Activated CD4-positive, alpha-beta T cell treated with anti-CD3 and anti-CD28 coated beads for 48 hours (primary cell): ENCODE results near the gene PRUNE1.

Experiments
- DNase-seq: peaks from one replicate; pipeline ENCODE4 v3.0.0-alpha.2; 2020

The PRUNE1 gene

DNA sequence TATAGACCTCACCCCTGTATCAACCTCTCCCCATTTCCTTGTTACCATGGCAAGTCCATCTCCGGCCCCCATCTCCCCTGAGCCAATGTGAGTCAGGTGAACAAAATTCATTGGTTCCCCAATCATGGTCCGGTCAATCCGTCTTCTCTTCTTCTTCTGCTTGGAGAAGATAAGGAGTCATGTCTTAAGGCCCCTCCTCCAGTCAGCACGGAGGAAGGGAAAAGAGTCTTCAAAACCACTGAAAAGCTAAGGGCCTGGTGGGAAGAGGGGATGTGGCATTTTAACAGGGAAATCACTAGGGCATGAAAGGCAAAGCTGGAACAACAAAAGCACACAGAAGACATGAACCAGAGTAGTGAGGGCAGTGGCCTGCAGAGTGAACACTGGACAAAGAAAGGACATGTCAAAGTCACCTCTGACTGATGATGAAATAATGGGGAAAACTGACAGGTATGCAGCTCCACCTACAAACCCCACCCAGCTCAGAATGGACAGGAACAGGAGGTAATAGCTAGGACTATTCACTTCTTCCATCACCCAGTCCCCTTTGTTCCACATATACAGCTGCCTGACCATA is 46.8 kb downstream of the PRUNE1 start:
- DNase-seq = no peak

DNA sequence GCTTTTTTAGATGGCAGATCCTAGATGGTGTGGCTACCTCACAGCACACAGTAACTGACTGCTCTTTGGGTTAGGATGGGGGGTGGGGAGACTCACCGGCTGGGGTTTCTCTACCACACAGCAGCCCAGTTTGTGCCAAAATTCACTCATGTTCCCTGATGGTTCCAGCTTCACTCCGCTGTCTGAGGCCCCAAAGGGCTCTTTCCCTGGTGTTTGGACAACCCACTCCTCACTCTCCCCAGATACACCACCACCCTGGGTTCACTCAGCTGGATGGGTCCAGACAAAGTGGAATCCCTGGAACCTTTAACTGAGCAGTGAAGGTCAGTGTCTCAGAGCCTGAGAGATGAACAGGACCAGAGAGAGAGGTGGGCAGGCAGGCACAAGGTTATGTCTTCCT is 47.3 kb downstream of the PRUNE1 start:
- DNase-seq = no peak

DNA sequence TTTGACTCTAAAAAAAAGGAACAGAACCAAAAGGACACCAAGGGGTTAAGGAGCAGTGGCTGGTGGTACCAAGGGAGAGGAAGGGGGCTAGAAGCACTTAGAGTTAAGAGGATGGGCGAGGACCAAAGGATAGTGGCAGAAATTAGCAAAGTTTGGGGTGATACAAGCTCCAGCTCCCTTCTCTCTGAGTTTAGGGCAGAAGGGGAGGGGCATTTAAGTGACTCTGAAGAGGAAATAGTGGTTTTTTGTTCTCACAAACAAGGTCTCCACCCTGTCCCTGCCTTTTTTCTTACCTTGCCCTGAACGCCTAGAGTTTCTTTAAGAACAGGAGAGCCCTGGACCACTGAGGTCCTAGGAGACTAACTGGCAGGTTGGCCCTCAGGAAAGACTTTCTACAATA is 47.9 kb downstream of the PRUNE1 start:
- DNase-seq = no peak

DNA sequence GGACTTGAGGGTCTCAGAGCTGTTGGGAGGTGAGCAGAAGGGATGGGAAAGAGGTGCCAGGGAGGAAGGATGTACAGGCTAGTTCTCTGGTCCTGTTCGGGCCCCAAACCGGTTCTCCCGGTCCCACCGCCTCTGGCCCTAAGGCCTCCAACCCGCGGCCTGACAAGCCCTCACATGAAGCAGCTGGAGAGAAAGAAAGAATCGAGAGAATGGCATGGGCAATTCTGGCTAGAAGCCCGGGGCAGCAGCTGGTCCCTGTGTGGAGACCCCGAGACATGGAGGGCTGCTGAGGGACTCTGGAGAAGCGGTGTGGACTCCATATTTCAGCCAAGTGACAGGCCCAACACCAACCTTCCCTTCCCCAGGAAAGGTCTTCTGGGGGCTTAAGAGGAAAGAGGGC is 50.4 kb downstream of the PRUNE1 start:
- DNase-seq = no peak

DNA sequence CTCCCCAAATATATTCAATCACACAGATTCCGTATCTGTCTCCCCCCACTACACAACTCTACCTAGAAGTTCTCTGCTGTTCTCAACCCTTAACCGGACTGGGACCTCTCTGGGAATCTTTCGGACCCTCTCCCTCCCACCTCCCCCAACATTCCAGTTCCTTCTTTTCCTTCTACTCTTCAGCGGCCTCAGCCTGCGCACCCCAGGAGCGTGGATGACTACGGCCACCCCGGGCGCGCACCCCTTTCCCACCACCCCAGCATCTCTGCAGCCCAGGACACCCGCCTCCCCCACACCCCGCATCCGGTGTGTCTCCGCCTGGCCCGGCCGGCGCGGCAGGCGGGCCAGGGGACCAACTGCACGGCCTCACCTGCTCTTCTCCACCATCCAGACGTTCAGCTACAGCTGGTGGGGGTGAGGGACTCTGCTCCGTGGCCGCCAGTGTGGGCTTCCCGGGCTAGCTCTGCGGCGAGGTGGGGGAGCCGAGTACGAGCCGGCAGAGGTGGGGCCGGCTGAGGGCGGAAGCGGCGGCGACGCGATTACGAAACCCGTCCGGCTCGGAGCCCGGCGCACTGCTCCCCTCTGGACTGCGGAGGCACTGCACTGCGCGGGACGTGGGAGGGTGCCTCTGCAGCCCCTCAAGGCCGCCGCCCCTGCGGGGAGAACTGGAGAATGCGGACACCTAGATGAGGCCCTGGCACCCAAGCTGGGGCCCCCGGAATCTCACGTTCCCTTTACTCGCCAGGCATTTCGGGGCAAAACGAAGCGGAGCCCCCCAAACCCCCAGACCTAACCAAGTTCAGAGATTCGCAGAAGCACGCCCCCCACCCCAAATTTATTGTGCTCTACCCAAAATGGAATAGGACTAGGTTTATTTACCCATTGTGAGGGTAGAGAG is 51.1 kb downstream of the PRUNE1 start, which contains the start of gene CDC42SE1:
Gene CDC42SE1, minus strand, starts transcription at position 514 of the 898 bp plus-strand sequence. CDS start 3,892 bp downstream, outside the sequence.
- peak; percentile 90 for DNase-seq

DNA sequence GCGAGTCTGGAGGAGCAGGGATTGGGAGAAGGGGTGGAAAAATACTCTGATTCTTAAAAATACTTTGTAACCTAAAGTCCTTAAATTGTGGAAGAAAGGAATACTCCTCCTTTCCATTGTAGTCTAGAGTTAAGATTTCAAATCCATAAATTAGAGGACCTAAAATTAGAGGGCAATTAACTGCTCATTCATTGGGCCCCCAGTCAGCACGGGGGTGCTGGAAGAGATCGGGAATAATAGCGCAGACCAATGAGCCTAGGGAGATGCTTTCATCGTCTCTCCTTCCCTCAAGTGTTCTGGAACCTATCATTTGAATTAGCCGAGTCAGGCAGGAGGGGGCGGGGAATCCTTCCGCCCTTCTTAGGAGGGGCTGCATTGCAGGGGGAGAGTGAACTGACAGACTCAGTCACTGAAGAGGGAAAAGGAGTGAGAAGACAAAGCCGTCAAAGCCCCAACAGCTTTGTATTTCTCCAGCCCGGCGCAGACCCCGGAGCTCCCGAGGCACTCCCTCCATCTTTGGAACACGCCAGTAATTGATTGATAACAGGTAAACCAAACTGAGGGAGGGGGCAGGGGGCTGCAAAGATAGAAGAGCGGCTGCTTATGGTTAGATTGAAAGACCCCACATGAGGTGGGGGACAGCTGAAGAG is 51.9 kb downstream of the PRUNE1 start, which contains the start of gene MLLT11:
Gene MLLT11, plus strand, starts transcription at position 391 of the 650 bp plus-strand sequence. CDS start 6,828 bp downstream, outside the sequence.
- DNase-seq = no peak

DNA sequence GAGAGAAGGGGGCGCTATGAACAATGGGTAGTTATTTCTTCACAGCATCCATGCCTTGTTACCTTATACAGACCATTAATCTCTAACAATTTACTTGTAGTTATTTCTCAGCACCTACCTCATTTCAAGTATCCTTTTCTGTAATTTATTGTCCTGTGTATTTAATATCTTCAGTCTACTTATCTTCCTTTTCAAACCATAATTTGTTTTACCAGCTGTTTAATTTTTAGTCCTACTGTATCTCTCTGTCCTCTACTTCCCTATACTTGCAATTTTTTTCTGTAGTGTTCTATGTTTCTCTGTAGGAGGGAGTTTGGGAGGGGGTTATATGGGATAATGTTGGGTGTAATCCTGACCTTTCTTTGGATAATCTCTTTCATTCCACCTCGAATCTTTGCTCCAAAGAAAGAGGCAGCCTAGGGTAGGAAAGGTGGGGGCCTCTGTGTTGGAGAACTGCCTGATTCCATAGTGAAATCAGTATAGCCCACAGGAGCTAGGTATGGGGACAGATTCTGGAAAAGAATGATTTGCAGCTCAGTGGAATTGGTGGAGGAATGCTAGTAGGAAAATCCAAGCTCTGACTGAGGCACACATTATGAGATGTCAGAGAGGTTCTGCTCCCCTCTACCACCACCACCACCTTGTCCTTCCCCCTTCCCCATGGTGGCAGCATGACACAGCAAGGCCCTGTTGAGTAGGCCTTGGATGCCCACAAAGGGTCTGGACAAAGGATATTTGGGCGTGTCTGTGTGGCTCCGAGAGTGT is 52.6 kb downstream of the PRUNE1 start:
- no peak for DNase-seq

DNA sequence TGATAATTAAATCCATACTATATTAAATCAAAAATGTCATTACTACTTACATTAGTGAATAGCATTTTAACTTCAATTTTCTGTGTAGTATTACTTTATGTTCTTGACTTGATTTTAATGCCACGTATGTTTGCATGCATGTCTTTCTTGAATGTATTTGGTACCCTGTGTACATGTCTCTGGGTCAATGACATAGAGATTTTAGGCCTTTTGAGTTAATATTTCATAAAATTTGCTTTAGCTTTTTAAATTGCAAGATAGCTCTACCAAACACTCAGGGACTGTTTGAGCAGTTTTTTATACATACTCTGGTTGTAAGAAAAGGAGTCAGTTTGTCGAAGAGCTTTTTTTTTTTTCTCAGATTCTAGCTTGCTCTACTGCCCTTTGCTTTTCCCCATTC is 53.5 kb downstream of the PRUNE1 start:
- no peak for DNase-seq

DNA sequence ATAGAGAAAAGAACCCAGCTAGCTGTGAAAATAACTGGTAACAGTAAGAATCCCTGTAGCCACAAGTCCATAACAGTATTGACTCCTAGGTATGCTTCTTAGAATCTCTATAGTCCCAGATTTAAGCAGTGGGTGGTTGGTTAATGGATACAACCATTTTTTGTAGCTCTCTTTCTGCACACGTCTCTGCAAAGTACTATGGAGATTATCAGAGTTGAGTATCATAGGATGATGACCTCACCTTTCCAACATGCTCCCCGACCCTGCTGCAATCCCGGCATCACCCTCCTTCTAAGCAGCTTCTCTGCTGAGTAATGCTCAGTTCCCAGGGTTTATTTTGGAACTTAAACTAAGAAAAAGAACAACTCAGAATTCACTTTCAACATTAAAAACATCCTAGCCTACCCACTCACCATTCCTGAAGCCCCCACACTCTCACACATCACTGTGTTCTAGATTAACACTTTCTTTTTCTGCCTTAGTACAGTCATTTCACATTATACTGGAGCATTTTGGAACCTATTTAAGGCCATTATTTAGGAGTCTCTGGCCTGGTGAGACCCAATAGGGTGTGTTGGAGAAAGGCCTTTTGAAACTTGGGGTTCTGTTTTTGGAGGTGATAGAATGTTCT is 54.6 kb downstream of the PRUNE1 start:
- DNase-seq = no peak

DNA sequence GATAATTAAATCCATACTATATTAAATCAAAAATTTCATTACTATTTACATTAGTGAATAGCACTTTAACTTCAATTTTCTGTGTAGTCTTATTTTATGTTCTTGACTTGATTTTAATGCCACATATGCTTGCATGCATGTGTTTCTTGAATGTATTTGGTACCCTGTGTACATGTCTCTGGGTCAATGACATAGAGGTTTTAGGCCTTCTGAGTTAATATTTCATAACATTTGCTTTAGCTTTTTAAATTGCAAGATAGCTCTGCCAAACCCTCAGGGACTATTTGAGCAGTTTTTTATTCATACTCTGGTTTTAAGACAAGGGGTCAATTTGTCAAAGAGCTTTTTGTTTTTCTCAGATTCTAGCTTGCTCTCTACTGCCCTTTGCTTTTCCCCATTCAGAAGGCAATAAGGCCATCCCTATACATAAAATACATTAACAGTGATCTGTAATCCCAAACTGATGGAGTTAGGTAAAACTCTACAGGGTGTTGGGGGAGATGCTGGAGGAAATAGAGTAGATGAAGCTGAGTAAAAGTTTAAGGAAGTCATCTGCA is 56.9 kb downstream of the PRUNE1 start:
- no peak for DNase-seq

DNA sequence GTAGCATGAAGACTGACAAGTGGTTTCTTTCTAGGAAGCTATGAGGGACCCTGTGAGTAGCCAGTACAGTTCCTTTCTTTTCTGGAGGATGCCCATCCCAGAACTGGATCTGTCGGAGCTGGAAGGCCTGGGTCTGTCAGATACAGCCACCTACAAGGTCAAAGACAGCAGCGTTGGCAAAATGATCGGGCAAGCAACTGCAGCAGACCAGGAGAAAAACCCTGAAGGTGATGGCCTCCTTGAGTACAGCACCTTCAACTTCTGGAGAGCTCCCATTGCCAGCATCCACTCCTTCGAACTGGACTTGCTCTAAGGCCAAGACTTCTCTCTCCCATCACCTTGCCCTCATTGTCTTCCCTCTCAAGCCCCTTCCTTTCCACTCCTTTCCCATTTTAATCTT is 58.9 kb downstream of the PRUNE1 start:
- no peak for DNase-seq

DNA sequence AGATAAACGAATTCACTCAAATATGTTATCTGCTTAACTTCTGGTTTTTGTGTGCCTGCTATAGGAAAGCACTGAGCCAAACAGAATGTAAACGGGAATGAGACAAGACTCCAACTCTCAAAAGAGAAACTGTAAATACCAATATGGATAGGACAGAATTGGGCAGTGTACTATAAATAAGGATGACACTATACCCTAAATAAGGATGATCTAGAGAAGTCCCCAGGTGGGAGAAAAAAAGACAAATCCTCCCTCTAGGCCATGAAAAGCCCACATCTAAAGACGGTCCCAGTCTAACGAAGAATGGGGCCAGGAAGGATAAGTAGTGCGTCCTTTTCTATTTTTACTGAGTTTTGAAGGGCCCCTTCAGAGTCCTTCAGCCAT is 60.8 kb downstream of the PRUNE1 start:
- no peak for DNase-seq

DNA sequence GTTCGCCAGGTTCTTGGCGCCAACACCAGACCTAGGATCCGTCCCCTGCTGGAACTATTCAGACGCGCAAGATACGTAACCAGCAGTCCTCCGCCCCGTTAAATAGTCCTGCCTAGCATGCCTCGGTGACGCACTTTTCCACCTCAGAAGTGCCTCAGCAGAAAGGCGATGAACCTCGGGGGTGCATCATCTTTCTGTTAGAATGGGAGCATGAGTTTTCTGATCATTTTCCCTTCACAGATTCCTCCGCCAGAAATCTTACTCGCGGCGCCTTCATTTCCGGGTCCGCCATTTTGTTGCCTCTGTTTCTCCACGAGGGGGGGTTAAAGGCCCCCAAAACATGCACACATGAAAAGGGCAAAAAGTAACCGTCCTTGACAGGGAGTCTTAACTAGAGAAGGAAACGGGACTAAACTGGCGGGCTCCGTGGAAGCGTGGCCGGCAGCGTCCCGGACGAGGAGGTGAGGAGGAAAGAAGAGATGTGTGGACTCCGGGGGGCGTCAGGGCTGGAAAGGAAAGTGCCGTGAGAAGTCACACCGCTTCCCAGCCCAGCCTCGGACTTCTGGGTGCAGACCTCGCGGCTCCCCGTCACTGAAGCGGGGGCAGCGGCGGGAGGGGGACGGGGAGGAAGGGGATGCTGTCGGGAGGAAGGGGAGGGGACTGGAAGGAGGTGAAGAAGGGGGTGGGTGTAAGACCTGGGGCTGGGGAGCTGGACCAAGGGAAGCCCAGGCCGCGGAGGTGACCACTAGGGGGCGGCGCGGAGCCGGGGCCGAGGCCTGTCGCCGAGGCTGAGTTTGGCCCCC is 62.4 kb downstream of the PRUNE1 start, which contains the start of gene GABPB2:
Gene GABPB2, plus strand, starts transcription at position 288 of the 803 bp plus-strand sequence. CDS start 17,429 bp downstream, outside the sequence.
- peak; percentile 93 for DNase-seq

DNA sequence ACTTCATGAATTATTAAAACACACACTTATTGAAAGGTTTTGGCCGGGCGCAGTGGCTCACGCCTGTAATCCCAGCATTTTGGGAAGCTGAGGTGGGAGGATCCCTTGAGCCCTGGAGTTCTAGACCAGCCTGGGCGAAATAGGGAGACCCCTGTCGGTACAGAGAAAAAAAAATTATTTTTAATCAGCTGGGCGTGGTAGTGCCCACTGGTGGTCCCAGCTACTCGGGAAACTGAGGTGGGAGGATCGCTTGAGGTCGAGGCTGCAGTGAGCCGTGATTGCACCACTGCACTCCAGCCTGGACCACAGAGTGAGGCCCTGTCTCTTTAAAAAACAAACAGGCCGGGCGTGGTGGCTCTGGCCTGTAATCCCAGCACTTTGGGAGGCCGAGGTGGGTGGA is 64.0 kb downstream of the PRUNE1 start:
- DNase-seq = no peak
